GM21717 (cell line): ENCODE data around the gene NXF1.

Experiments used
- ATAC-seq: cut with Tn5 transposase; IDR thresholded peaks from one replicate; pipeline ENCODE4 v1.9.1; 2021; ENCODE audit warnings: mild to moderate bottlenecking, moderate library complexity; ENCODE audit not compliant: unreplicated experiment

The NXF1 gene

GRCh38 chr11:62747475-62748160, 57.6 kb downstream of the NXF1 start:
- ATAC-seq, result no peak
